ENCODE measurements around the gene PLEKHM3.

GRCh38 chr2:207867056-207867455 lies 158.3 kb downstream of the PLEKHM3 start:
- no peak for TF ChIP-seq POLR2A (IDR thresholded peaks at IDR 0.05)
- no peak for TF ChIP-seq CTCF (IDR thresholded peaks at IDR 0.05)
